NCI-H128 (cell line): ENCODE measurements around the gene KDM2B.

Experiments
- DNase-seq: peaks from one replicate; lab custom pipeline; 2025; ENCODE audit not compliant: unreplicated experiment; lab: John Stamatoyannopoulos, UW

The KDM2B gene

DNA sequence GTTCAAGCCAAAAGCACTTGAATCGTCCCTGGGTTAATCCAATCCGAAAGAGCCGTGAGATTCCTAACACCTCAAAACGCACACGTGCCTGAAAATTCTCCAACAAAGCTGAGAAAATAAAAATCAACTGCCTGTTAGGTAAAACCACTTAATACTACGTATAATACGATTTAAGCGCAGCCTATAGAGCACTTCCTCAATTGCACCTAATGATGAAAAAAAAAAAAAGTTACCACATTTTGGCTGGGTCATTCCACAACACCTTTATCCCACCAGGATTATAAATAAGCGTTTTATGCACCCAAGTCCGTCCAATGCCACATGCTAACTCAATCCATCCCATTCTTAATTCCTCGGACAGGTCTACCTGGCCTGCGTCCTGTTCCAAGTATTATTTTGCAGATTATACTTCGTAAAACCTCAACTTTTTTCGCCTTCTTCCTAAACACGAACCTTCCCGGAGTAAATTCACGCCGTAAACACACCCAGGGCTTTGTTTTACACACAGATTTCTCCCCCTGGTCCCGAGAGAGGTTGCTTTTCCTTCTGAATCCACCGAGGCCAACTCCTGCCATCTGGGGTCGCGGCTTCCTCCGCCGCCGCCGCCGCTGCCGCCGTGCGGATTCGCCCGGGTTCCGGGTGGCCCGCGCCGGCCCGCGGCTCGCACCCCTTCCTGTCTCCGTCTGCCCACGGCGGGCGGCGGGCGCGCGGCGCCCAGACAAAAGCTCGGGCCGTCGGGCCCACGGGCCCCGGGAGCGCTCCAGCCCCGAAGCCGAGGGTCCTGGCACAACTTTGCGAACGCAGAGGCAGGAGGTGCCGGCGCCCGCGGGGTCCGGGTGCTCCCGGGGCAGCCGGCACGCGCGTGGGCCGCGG, 114.7 kb downstream of the KDM2B start:
- DNase-seq, result no peak

GRCh38 chr12:121464331-121464730, 116.5 kb downstream of the KDM2B start:
- DNase-seq, result no peak

DNA sequence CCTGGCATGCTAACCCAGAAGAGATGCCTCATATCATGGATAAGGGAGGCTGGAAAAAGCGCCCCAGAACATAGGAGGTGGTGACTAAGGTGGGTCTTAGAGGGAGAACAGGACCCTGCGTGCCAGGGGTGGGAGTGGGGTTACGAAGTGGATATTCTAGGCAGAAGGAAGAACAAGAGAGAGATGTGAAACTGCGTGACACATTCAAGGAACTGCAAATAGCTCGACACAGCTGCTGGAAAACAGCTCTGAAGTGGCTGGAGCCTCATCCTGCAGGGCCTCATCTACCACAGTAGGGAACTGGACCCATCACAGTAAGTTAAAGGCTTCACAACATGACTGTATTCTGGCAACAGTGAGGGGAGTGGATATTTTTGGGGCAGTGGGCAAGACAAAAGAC, 119.8 kb downstream of the KDM2B start:
- DNase-seq, result no peak

DNA sequence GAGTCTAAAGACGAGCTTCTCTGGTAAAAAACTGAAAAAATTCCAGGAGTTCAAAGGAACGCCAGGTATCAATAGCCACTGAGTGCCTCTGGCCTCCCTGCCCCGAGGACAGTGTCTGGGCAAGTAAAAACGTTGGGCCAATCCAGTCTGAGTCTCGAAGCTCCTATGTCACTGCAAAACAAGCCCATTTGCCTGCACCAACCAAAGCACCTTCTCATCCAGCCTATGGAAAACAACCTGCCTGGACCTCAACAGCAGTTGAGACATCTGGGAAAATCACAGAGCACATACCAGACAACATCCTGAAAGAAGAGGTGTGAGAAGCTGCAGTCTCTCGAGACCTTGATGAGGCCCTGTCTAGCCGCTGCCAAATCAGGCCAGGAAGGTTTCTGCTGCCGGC, 124.3 kb downstream of the KDM2B start:
- no peak for DNase-seq

DNA sequence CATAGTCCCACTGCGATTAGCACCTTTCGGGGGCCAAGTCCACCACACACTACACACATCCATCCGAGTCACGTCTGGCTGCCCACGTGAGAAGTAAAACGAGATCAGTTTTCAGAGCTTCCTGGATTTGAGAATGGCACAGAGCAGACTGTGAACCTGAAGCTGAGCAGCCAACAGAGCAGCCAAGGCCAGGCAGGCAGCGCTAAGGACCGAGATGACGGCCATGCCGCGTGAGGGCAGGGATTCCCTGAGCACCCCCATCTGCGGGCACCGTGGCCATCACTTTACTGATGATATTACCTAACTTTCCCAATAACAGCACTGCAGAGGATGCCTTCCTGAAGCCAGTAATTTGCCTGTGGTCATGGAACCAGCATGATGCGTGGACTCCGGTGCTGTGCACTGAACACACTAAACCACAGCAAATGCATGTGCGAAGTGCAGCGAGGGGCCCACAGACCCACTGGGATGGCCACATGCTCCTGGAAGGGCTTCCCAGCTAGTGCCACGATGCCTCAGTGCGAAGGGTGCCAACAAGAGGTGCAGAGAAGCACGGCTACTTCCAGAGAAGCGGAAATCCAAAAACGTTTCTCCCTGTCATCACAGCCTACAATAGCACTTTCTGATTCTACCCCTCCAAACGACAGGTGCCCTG, 124.9 kb downstream of the KDM2B start:
- DNase-seq, result no peak

GRCh38 chr12:121454921-121455320, 125.9 kb downstream of the KDM2B start:
- DNase-seq, result no peak

- no peak for DNase-seq
These were observed 127.2 kb downstream of the KDM2B start for GRCh38 chr12:121453629-121454028.

DNA sequence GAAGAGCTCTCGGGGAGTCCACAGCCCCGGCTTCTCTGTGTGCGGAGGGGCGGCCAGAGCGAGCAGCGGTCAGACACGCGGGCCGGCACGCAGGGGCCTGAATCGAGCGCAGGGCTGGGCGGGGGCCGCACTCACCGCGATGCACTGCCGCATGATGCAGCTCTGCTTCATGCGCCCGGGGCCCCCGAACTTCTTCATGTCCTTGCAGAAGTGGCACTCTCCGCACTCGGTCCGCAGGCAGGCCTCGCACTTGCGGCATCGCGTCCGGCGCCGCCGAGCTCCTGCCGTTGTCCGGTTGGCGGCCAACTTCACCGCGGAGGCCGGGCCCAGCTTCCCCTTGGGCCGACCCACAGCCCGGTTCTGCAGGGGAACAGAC, 127.8 kb downstream of the KDM2B start:
- no peak for DNase-seq

- no peak for DNase-seq
These were observed 128.4 kb downstream of the KDM2B start for GRCh38 chr12:121452340-121452984.

GRCh38 chr12:121451961-121452339, 128.9 kb downstream of the KDM2B start:
- no peak for DNase-seq

- DNase-seq, result no peak
These were observed 132.0 kb downstream of the KDM2B start for GRCh38 chr12:121448771-121449315.

- no peak for DNase-seq
These were observed 134.1 kb downstream of the KDM2B start for GRCh38 chr12:121446750-121447149.

GRCh38 chr12:121444842-121445202, 136.0 kb downstream of the KDM2B start:
- no peak for DNase-seq

DNA sequence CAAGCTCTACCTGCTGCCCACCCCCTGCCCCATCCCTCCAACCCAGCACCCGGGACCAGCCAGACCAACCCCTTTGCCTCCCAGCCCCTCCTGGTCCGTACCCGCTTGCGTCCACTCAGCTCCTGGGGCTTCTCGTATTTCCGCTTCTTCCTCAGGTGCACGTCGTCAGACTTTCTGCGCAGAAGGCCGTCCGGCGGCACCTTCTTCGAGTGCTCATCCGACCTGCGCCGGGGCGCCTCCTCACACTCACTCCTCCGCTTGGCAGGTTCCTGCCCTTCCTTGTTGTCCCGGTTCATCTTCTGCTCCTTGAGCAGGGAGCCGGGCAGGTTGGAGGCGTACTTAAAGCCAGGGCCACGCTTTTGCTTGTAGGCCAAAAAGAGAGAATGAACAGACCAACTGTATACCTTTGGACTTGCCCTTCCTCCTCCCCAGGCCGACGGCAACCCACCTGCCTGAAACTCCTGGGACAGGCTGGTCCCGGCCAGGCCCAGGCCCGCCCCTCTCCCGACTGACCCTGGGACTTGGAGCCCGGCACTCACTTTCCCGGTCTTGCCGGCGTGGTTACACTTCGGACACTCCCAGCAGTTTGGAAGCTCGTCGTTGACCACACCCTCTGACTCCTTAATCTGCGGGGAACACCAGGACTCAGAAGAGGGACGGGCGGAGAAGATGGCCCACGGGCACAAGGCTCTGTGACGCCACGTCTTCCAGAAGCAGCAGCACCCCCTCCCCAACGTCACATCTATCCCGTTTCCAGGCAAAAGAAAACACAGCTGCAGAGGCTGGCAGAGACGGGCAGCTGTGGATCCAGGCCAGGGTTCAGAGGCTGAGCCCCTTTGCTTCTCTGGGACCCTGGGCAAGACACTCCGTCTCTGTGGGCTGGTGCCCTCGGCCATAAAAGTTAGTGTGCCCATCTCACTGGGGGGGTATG, 136.6 kb downstream of the KDM2B start:
- DNase-seq, result no peak

DNA sequence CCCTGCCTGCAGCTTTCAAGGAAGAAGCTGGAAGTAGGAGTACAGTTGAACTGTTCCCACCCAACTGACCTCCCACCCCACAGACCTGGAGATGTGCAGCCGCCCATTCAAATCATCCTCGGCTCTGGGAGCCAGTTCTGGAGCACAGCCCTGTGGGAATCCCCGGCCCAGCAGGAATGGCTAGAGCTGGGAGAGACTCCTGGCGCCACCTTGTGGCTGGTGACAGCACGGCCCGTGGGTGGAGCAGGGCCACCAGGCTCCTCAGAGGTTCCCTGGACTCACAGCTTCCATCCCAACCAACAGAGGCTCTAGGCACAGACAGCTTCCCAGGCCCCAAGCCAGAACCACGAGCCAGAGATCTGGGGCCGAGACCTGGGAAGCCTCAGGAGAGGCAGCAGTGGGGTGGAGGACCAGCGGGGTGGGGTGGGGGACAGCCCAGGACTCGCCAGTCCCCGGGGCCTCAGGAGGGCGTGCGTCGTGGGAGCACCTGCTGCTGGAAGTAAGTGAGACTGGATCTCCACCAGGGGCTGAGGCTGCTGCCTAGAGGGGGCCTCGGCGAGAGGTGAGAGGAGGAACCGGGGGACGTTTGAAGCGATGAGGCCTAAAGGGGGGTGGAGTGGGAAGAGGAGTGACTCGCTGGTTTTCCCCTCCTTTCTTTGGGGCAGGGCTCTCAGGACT, 137.5 kb downstream of the KDM2B start:
- DNase-seq, result peak; percentile 48

DNA sequence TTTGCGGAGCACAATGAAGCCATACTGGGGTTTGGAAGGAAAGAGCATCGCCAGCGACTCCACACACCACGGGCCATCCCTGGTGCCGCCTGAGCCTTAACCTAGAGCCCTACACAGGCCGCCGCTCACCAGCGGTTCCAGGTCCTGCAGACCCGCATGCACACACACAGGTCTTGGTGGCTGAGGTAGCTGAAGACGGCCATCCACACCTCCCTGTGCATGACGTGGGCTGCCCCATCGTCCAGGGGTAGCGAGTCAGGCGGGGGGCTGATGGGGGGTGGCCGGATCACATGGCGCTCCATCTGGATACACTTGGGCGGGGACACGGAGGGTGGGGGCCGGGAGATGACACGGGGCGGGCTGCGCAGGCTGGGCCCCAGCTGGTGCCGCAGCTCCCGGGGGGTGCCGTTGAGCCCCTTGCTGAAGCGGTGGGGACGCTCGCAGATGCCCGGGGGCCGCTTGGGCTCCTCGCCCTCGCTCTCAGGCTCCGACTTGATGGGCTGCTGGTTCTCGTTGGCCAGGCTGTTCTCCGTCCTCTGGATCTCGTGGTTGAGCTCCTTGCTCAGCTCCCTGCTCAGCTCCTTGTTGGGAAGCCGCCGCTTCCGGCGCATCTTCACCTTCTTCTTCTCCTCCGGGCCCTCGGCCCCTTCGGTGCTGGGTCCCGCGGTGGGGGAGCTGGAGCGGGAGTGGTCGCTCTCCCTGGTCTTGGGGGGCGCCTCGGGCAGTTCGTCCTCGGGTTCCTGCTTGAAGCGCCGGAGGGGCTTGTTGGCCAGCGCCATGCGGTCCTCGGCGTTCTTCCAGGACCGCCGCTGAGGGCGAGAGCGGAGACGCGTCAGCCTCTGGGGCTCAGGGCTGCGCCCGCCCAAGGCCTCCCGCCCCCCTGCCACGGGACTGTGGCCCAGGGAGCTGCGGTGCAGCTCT, 138.5 kb downstream of the KDM2B start:
- no peak for DNase-seq

- no peak for DNase-seq
These were observed 139.3 kb downstream of the KDM2B start for GRCh38 chr12:121441555-121441954.

DNA sequence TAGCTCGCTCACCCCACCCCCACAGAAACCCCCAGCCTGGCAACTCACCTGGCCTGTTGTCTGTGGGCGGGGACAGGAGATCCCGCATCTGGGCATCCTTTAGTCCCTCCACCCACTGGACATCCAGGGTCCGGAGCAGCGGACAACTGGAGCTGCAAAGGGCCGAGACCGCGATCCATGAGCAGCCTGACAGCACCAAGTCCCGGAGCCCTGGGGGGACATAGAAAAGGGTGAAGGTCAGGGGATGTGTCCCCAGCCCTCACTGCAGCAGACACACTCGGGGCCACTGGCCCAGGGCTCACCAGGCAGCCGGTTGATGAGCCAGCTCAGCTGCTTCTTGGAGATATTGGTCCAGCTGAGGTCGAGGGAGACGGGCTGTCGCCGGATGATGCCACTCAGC, 140.1 kb downstream of the KDM2B start:
- no peak for DNase-seq

DNA sequence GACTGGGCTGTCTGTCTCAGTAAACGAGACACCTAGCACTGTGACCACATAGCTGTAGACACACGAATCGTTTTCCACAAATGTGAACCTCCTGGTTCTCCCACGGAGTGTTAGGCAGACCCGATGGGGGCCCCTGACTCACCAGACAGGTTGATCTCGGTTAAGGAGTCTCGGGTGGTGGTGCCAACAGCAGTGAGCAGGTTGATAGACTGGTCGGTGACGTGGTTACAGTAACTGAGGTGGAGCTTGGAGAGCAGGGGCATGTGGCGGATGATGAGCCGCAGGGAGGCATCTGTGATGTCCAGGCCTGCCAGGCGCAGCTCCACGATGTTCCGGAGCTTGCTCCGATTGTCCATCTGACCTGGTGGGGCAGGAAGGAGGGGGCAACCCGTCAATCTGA, 141.1 kb downstream of the KDM2B start:
- DNase-seq, result no peak
